Endothelial cell of umbilical vein (primary cell): ENCODE data around the gene NCKAP5. TPM values are rescaled to one million over a fixed set of nuclear protein-coding genes. Genes with fewer than 3 reads are reported as not detected.
"Not testable (repeated sequence)": the region's sequence is repeated elsewhere in the genome, so short reads cannot be mapped to it uniquely, and the experiment has no call there.

Experiments
- BruUV-seq: library from RNA; stranded (reverse); fragments of 400-500 nt; replicated peaks from 2 replicates; lab custom pipeline; 2021; lab: Mats Ljungman, UMichigan
- CTCF ChIA-PET: fragments of 300-600, 350-600 bp; sonication (Branson Sonifier 250); formaldehyde crosslinking; loops from one replicate; lab custom pipeline; 2021; ENCODE audit warnings: antibody characterized with exemption, inconsistent platforms; lab: Charles Lee
- POLR2A ChIA-PET: fragments of 300-600, 350-600 bp; sonication (Branson Sonifier 250); formaldehyde crosslinking; loops from one replicate; lab custom pipeline; 2021; ENCODE audit warnings: antibody characterized with exemption, inconsistent platforms; lab: Charles Lee
- DNase-seq: peaks from one replicate; pipeline ENCODE4 v3.0.0-alpha.2; 2011; ENCODE audit warnings: low read depth, low spot score
- FAIRE-seq: peaks from 2 replicates; lab custom pipeline; 2011; peaks lifted over from hg19 to GRCh38; lab: Jason Lieb, UNC
- H2AFZ ChIP-seq: 2 replicates; pipeline ENCODE4 v1.6.0; 2012; ENCODE audit warnings: low read depth, low read length, control low read depth, inconsistent platforms
- H3K27ac ChIP-seq: 2 replicates; pipeline ENCODE4 v1.5.1; 2011; ENCODE audit warnings: low read depth, mild to moderate bottlenecking, control low read depth, low read length, moderate library complexity; ENCODE audit not compliant: insufficient read depth
- H3K27me3 ChIP-seq, 2 experiments: 2 replicates each; pipeline versions ENCODE4 v1.6.0 to v1.6.1; 2011; ENCODE audit warnings: low read length in 2 of 2, mixed read lengths in 1 of 2; ENCODE audit not compliant: control insufficient read depth in 2 of 2, insufficient read depth in 2 of 2
- H3K36me3 ChIP-seq, 2 experiments: 2 replicates in 1 of 2; 3 replicates in 1 of 2; pipeline ENCODE4 v1.5.1; 2011; ENCODE audit warnings: low read length in 2 of 2, mild to moderate bottlenecking in 1 of 2, moderate library complexity in 1 of 2; ENCODE audit not compliant: control insufficient read depth in 2 of 2, insufficient read depth in 2 of 2; ENCODE audit errors: extremely low read depth in 1 of 2
- H3K4me1 ChIP-seq: 3 replicates; pipeline ENCODE4 v1.5.1; 2011; ENCODE audit warnings: mild to moderate bottlenecking, low read length; ENCODE audit not compliant: control insufficient read depth, insufficient read depth; ENCODE audit errors: extremely low read depth
- H3K4me2 ChIP-seq: 2 replicates; pipeline ENCODE4 v1.6.1; 2011; ENCODE audit warnings: low read length, control low read depth, mixed read lengths; ENCODE audit not compliant: insufficient read depth
- H3K4me3 ChIP-seq, 3 experiments: fragments of 200-600 bp in 1 of 3; sonication (generic), shearing (Covaris generic) in 1 of 3; replicated peaks in 1 of 3; 2 replicates each; pipeline ENCODE4 v1.5.1; 2011 to 2016; ENCODE audit warnings: control low read depth in 3 of 3, low read length in 3 of 3, mild to moderate bottlenecking in 2 of 3, inconsistent platforms in 1 of 3, low read depth in 1 of 3, moderate library complexity in 1 of 3; ENCODE audit not compliant: insufficient read depth in 1 of 3
- H3K79me2 ChIP-seq: 2 replicates; pipeline ENCODE4 v1.6.0; 2012; ENCODE audit warnings: low read length, inconsistent platforms; ENCODE audit not compliant: control insufficient read depth, insufficient read depth
- H3K9ac ChIP-seq: replicated peaks from 2 replicates; pipeline ENCODE3; 2011; ENCODE audit warnings: low read length, control low read depth; ENCODE audit not compliant: insufficient read depth; ENCODE audit errors: extremely low read depth
- H3K9me1 ChIP-seq: replicated peaks from 3 replicates; pipeline ENCODE4 v1.6.0; 2011; ENCODE audit warnings: mild to moderate bottlenecking, low read length; ENCODE audit not compliant: control insufficient read depth, insufficient read depth; ENCODE audit errors: extremely low read depth
- H3K9me3 ChIP-seq: replicated peaks from 2 replicates; pipeline ENCODE4 v1.5.1; 2012; ENCODE audit warnings: low read length, inconsistent platforms; ENCODE audit not compliant: control insufficient read depth, insufficient read depth
- H4K20me1 ChIP-seq: replicated peaks from 2 replicates; pipeline ENCODE3; 2011; ENCODE audit warnings: mild to moderate bottlenecking, low read length; ENCODE audit not compliant: control insufficient read depth, insufficient read depth; ENCODE audit errors: extremely low read depth
- CTCF ChIP-seq, 2 donors: IDR thresholded peaks; 1 replicate in 1 of 2; 2 replicates in 1 of 2; pipeline ENCODE4 v1.5.1; 2011; ENCODE audit warnings: low read length in 2 of 2, mild to moderate bottlenecking in 2 of 2, moderate library complexity in 2 of 2, control low read depth in 1 of 2, inconsistent platforms in 1 of 2, low read depth in 1 of 2; ENCODE audit not compliant: insufficient read depth in 1 of 2; ENCODE audit errors: extremely low read depth in 1 of 2
- EZH2 ChIP-seq: IDR thresholded peaks from 2 replicates; pipeline ENCODE4 v1.6.1; 2012; ENCODE audit warnings: borderline replicate concordance, low read depth, mild to moderate bottlenecking, moderate library complexity, low read length, inconsistent platforms; ENCODE audit not compliant: severe bottlenecking
- FOS ChIP-seq: IDR thresholded peaks from 2 replicates; pipeline ENCODE4 v1.6.1; 2011; ENCODE audit warnings: mild to moderate bottlenecking, low read length, moderate library complexity, borderline replicate concordance; ENCODE audit not compliant: insufficient read depth
- GATA2 ChIP-seq: IDR thresholded peaks from 2 replicates; pipeline ENCODE4 v1.7.0; 2011; ENCODE audit warnings: low read depth, mild to moderate bottlenecking, moderate library complexity, mixed read lengths, low read length; ENCODE audit not compliant: insufficient read length, insufficient read depth
- JUN ChIP-seq: IDR thresholded peaks from 2 replicates; pipeline ENCODE4 v1.6.1; 2011; ENCODE audit warnings: borderline replicate concordance, low read depth; ENCODE audit not compliant: insufficient read length, insufficient read depth
- MAX ChIP-seq: IDR thresholded peaks from 2 replicates; pipeline ENCODE4 v1.6.1; 2011; ENCODE audit not compliant: insufficient read depth, insufficient read length
- MYC ChIP-seq: IDR thresholded peaks from one replicate; pipeline ENCODE4 v1.6.1; 2011; ENCODE audit warnings: mild to moderate bottlenecking, low read depth, low read length
- POLR2A ChIP-seq: IDR thresholded peaks from 2 replicates; pipeline ENCODE4 v1.6.1; 2012; ENCODE audit warnings: low read depth, mild to moderate bottlenecking, control low read depth, low read length
- POLR2AphosphoS5 ChIP-seq: IDR thresholded peaks from 2 replicates; pipeline ENCODE4 v1.6.1; 2012; ENCODE audit warnings: low read depth, mild to moderate bottlenecking, control low read depth, low read length, moderate library complexity; ENCODE audit not compliant: insufficient read depth
- dilution Hi-C: fragments of 300-500 bp; cut with MboI; formaldehyde crosslinking; loops from one replicate; pipeline ENCODE4 v1.15.0; 2019; ENCODE audit warnings: low sequenced_read_pairs; ENCODE audit not compliant: extremely low pct_ligation_motif_present
- intact Hi-C: fragments of 100-400 bp; cut with micrococcal nuclease; formaldehyde crosslinking; loops from one replicate; pipeline ENCODE4 v1.10.0; 2022
- polyA plus RNA-seq, 4 experiments: library from polyadenylated mRNA; depleted of rRNA in 3 of 4; stranded (reverse) in 3 of 4; unstranded in 1 of 4; fragments of >200 nt; gene quantifications; 2 replicates each; pipeline versions ENCODE4 v1.2.1 to v1.2.3, GENCODE V29; 2011 to 2012; ENCODE audit warnings: missing spikeins in 1 of 4
- total RNA-seq: library from RNA; stranded (reverse); gene quantifications from 2 replicates; pipeline ENCODE4 v1.2.3, GENCODE V29; 2021

The NCKAP5 gene
- total and polyA plus RNA-seq, 2 donors (not counting 3 experiments of a cell fraction or from before 2014, with no cell fraction given): 0.47 to 3.3 TPM

- Histone ChIP-seq H2AFZ (no peak overlapping the region), H3K4me2 (no peak overlapping the region), H3K9me1 (no peaks in the 10 kb centered on the region), H3K27me3 (no peaks in the 10 kb centered on the region), H3K36me3 (no peaks in the 10 kb centered on the region), H3K79me2 (no peaks in the 10 kb centered on the region), H3K9me3 (no peaks in the 10 kb centered on the region), H4K20me1 (no peaks in the 10 kb centered on the region), H3K4me3 (no peak overlapping the region), H3K27ac (no peak overlapping the region), H3K9ac (no peak overlapping the region), H3K4me1 (no peaks in the 10 kb centered on the region)
- intact Hi-C loops: no loop called here
- TF ChIP-seq MAX (no peak), CTCF (IDR thresholded peaks at IDR 0.05; ENCODE audit: extremely low read depth in 1 of 2, insufficient read depth in 1 of 2, low read depth in 1 of 2, low read length in 2 of 2) (no peak), POLR2AphosphoS5 (no peak), MYC (no peak), GATA2 (no peak), FOS (no peak), JUN (no peak), POLR2A (no peak), EZH2 (no peak)
- CTCF ChIA-PET: no interaction called here
- dilution Hi-C loops: no loop called here
- FAIRE-seq (no peak), DNase-seq (no peak)
- POLR2A ChIA-PET: no interaction called here
- BruUV-seq: no TSS peak
Observed at GRCh38 chr2:132701810-132702209, 866.5 kb downstream of the NCKAP5 start.

- H3K4me3 ChIP-seq, H3K36me3 ChIP-seq, POLR2A ChIA-PET, H3K4me2 ChIP-seq, BruUV-seq, H3K27ac ChIP-seq, H4K20me1 ChIP-seq, FAIRE-seq, H3K27me3 ChIP-seq, DNase-seq, H2AFZ ChIP-seq, H3K9me3 ChIP-seq, intact Hi-C loops, dilution Hi-C loops, H3K4me1 ChIP-seq, H3K79me2 ChIP-seq, H3K9me1 ChIP-seq, H3K9ac ChIP-seq, CTCF ChIA-PET: not testable (repeated sequence)
Observed at GRCh38 chr2:132699802-132700201, 868.5 kb downstream of the NCKAP5 start.

GRCh38 chr2:132698347-132698746 is 869.9 kb downstream of the NCKAP5 start:
- H4K20me1 ChIP-seq, intact Hi-C loops, H2AFZ ChIP-seq, H3K9me1 ChIP-seq, H3K36me3 ChIP-seq, H3K4me1 ChIP-seq, H3K9ac ChIP-seq, H3K4me2 ChIP-seq, H3K27ac ChIP-seq, dilution Hi-C loops, POLR2A ChIA-PET, H3K4me3 ChIP-seq, H3K79me2 ChIP-seq, DNase-seq, BruUV-seq, H3K27me3 ChIP-seq, CTCF ChIA-PET, FAIRE-seq, H3K9me3 ChIP-seq: not testable (repeated sequence)
